ENCODE results near the gene SULT1B1. TPM values are rescaled to one million over a fixed set of nuclear protein-coding genes. Genes with fewer than 3 reads are reported as not detected.

Gene SULT1B1
- total RNA-seq, 1 donor from 2014 or later = not detected

- no peak for TF ChIP-seq CTCF (IDR thresholded peaks at IDR 0.05; ENCODE audit: unreplicated experiment)
- Mint-ChIP-seq H3K9me3 (ENCODE audit: unreplicated experiment) (no peaks in the 10 kb centered on the region), H3K27ac (ENCODE audit: unreplicated experiment) (no peak overlapping the region), H3K27me3 (ENCODE audit: unreplicated experiment) (no peaks in the 10 kb centered on the region), H3K36me3 (ENCODE audit: low read depth, unreplicated experiment) (no peaks in the 10 kb centered on the region), H3K4me3 (ENCODE audit: unreplicated experiment) (no peak overlapping the region), H3K4me1 (ENCODE audit: unreplicated experiment) (no peaks in the 10 kb centered on the region)
- DNase-seq (ENCODE audit: low spot score) = no peak
Observed at GRCh38 chr4:69754926-69755580, 5.4 kb downstream of the SULT1B1 start.

- DNase-seq (ENCODE audit: low spot score) = no peak
- Mint-ChIP-seq H3K36me3 (ENCODE audit: low read depth, unreplicated experiment) (no peaks in the 10 kb centered on the region), H3K4me1 (ENCODE audit: unreplicated experiment) (no peaks in the 10 kb centered on the region), H3K4me3 (ENCODE audit: unreplicated experiment) (no peak overlapping the region), H3K9me3 (ENCODE audit: unreplicated experiment) (no peaks in the 10 kb centered on the region), H3K27ac (ENCODE audit: unreplicated experiment) (no peak overlapping the region), H3K27me3 (ENCODE audit: unreplicated experiment) (no peaks in the 10 kb centered on the region)
- no peak for TF ChIP-seq CTCF (IDR thresholded peaks at IDR 0.05; ENCODE audit: unreplicated experiment)
Observed at GRCh38 chr4:69753686-69754085, 6.7 kb downstream of the SULT1B1 start.

- Mint-ChIP-seq H3K4me3 (ENCODE audit: unreplicated experiment) (no peak overlapping the region), H3K27ac (ENCODE audit: unreplicated experiment) (no peak overlapping the region), H3K9me3 (ENCODE audit: unreplicated experiment) (no peaks in the 10 kb centered on the region), H3K27me3 (ENCODE audit: unreplicated experiment) (no peaks in the 10 kb centered on the region), H3K36me3 (ENCODE audit: low read depth, unreplicated experiment) (no peaks in the 10 kb centered on the region), H3K4me1 (ENCODE audit: unreplicated experiment) (no peaks in the 10 kb centered on the region)
- DNase-seq (ENCODE audit: low spot score) = no peak
- TF ChIP-seq CTCF (IDR thresholded peaks at IDR 0.05; ENCODE audit: unreplicated experiment) = no peak
Observed at GRCh38 chr4:69750346-69750745, 10.1 kb downstream of the SULT1B1 start.

- Mint-ChIP-seq H3K27ac (ENCODE audit: unreplicated experiment) (no peak overlapping the region), H3K4me1 (ENCODE audit: unreplicated experiment) (no peaks in the 10 kb centered on the region), H3K4me3 (ENCODE audit: unreplicated experiment) (no peak overlapping the region), H3K9me3 (ENCODE audit: unreplicated experiment) (no peaks in the 10 kb centered on the region), H3K27me3 (ENCODE audit: unreplicated experiment) (no peaks in the 10 kb centered on the region), H3K36me3 (ENCODE audit: low read depth, unreplicated experiment) (no peaks in the 10 kb centered on the region)
- no peak for TF ChIP-seq CTCF (IDR thresholded peaks at IDR 0.05; ENCODE audit: unreplicated experiment)
- no peak for DNase-seq (ENCODE audit: low spot score)
Observed at GRCh38 chr4:69749771-69750170, 10.6 kb downstream of the SULT1B1 start.

- no peaks in the 10 kb centered on the region for H3K9me3 Mint-ChIP-seq (ENCODE audit: unreplicated experiment)
- H3K4me1 Mint-ChIP-seq (ENCODE audit: unreplicated experiment) = no peaks in the 10 kb centered on the region
- H3K4me3 Mint-ChIP-seq (ENCODE audit: unreplicated experiment) = no peak overlapping the region
- H3K27ac Mint-ChIP-seq (ENCODE audit: unreplicated experiment) = no peak overlapping the region
- H3K36me3 Mint-ChIP-seq (ENCODE audit: low read depth, unreplicated experiment) = no peaks in the 10 kb centered on the region
- no peak for DNase-seq (ENCODE audit: low spot score)
- TF ChIP-seq CTCF (IDR thresholded peaks at IDR 0.05; ENCODE audit: unreplicated experiment) = no peak
- H3K27me3 Mint-ChIP-seq (ENCODE audit: unreplicated experiment) = no peaks in the 10 kb centered on the region
Observed at GRCh38 chr4:69748173-69748572, 12.2 kb downstream of the SULT1B1 start.

Measured in endothelial cell (in vitro differentiated cells).